Gastrocnemius medialis (tissue), 4 donors: Measurements from ENCODE around the gene KLHDC7B.

ENCODE experiments used
- POLR2A ChIP-seq, 2 donors: fragments of 450-650 bp; IDR thresholded peaks; one replicate each; pipeline ENCODE4 v1.6.1; 2017; ENCODE audit warnings: antibody characterized with exemption in 2 of 2, mild to moderate bottlenecking in 2 of 2, moderate library complexity in 2 of 2
- TF ChIP-seq, protein P1 (sequence below), 5 experiments: fragments of 450-650 bp in 3 of 5; fragments of 200-600 bp in 2 of 5; sonication (generic) in 2 of 5; IDR thresholded peaks in 4 of 5; conservative IDR thresholded peaks in 1 of 5; 1 replicate in 4 of 5; 2 replicates in 1 of 5; pipeline ENCODE4 v1.5.1; 2016 to 2019; ENCODE audit warnings: antibody characterized with exemption in 5 of 5, mild to moderate bottlenecking in 3 of 5, moderate library complexity in 3 of 5

DNA sequence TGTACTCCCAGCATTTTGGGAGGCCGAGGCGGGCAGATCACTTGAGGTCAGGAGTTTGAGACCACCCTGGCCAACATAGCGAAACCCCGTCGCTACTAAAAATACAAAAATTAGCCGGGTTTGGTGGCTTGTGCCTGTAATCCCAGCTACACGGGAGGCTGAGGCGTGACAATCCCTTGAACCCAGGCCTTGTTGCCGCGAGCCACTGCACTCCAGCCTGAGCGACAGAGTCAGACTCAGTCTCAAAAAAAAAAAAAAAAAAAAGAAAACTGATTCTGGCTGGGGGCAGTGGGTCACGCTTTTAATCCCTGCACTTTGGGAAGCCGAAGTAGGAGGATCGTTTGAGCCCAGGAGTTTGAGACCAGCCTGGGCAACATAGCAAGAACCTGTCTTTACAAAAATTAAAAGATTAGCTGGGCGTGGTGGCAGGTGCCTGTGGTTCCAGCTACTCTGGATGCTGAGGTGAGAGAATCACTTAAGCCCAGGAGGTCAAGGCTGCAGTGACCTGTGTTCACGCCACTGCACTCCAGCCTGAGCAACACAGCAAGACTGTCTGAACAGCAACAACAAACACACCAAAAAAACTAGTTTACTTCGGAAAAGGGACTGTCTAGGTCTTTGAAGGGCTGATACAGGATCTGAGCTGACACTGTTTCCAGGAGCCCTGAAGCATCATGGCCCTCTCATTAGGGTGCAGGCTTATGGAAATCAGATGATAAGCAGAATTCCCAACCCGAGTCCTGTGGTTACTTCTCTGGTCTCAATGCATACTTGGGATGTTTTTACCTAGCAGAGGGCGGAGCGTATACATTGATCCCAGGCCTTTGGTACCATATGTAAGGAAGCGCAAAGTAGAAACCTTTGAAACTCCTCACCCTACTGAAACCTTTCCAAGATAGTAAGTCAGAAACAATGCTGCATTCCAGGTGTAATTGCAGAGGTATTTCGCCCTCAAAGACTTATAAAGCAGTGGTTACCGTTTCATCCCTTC, 38.7 kb downstream of the KLHDC7B start:
- no peak for TF ChIP-seq POLR2A (IDR thresholded peaks at IDR 0.05)
- TF ChIP-seq, protein P1, sequence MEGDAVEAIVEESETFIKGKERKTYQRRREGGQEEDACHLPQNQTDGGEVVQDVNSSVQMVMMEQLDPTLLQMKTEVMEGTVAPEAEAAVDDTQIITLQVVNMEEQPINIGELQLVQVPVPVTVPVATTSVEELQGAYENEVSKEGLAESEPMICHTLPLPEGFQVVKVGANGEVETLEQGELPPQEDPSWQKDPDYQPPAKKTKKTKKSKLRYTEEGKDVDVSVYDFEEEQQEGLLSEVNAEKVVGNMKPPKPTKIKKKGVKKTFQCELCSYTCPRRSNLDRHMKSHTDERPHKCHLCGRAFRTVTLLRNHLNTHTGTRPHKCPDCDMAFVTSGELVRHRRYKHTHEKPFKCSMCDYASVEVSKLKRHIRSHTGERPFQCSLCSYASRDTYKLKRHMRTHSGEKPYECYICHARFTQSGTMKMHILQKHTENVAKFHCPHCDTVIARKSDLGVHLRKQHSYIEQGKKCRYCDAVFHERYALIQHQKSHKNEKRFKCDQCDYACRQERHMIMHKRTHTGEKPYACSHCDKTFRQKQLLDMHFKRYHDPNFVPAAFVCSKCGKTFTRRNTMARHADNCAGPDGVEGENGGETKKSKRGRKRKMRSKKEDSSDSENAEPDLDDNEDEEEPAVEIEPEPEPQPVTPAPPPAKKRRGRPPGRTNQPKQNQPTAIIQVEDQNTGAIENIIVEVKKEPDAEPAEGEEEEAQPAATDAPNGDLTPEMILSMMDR (IDR thresholded peaks at IDR 0.05 in 4 of 5, conservative IDR thresholded peaks at IDR 0.05 in 1 of 5) = no peak
